ENCODE measurements around the gene C15orf39.

- TF ChIP-seq CTCF (IDR thresholded peaks at IDR 0.05) (no peak), ZFX (IDR thresholded peaks at IDR 0.05; ENCODE audit: borderline replicate concordance) (no peak)
These were observed 2.2 kb downstream of the C15orf39 start for GRCh38 chr15:75203908-75204263.
